ENCODE measurements around the gene DSN1. TPM values are rescaled to one million over a fixed set of nuclear protein-coding genes. Genes with fewer than 3 reads are reported as not detected.

DSN1 gene
- total and polyA plus RNA-seq, 9 of the 15 experiments (the other 6 are each of a cell fraction or from before 2014, with no cell fraction given): 23.3 to 45.3 (median 31.1) TPM

DNA sequence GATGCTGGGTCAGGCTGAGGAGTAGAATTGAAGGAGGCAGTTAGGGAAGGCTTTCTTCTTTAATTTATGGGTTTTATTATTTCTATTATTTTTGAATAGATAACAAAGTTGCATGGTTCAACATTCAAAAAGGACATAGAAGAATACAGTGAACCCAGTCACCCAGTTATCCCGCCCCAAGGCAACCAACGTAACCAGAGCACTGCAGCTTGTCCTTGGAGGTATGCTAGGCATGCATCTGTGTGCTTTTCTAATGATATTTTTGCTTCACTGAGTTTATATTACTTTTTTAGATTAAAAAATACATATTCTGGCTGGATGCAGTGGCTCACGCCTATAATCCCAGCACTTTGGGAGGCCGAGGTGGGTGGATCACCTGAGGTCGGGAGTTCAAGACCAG lies 47.4 kb upstream of the DSN1 start:
- no peak for ATAC-seq
- in situ Hi-C loops (cut with MboI) (no loop called here), intact Hi-C loops (cut with micrococcal nuclease) (no loop called here)
- TF ChIP-seq, protein P1, sequence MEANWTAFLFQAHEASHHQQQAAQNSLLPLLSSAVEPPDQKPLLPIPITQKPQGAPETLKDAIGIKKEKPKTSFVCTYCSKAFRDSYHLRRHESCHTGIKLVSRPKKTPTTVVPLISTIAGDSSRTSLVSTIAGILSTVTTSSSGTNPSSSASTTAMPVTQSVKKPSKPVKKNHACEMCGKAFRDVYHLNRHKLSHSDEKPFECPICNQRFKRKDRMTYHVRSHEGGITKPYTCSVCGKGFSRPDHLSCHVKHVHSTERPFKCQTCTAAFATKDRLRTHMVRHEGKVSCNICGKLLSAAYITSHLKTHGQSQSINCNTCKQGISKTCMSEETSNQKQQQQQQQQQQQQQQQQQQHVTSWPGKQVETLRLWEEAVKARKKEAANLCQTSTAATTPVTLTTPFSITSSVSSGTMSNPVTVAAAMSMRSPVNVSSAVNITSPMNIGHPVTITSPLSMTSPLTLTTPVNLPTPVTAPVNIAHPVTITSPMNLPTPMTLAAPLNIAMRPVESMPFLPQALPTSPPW (CRISPR knock-in tag; IDR thresholded peaks at IDR 0.05): no peak
- no peak for TF ChIP-seq XRCC5 (IDR thresholded peaks at IDR 0.05; ENCODE audit: low read depth, low read length)
- TF ChIP-seq NR4A1 (CRISPR knock-in tag; IDR thresholded peaks at IDR 0.05): no peak
- TF ChIP-seq NR4A1 (tag; IDR thresholded peaks at IDR 0.05): no peak
- no peak for TF ChIP-seq BRF1 (IDR thresholded peaks at IDR 0.05; ENCODE audit: borderline replicate concordance, extremely low read depth, insufficient read length)
- TF ChIP-seq XRCC3 (IDR thresholded peaks at IDR 0.05): no peak
- no peak for TF ChIP-seq SOX6 (IDR thresholded peaks at IDR 0.05)
- TF ChIP-seq CEBPB (tag; IDR thresholded peaks at IDR 0.05): no peak
- TF ChIP-seq NCOA4 (IDR thresholded peaks at IDR 0.05; ENCODE audit: partially characterized antibody): no peak
- no peak for TF ChIP-seq PATZ1 (CRISPR knock-in tag; IDR thresholded peaks at IDR 0.05; ENCODE audit: borderline replicate concordance)
- TF ChIP-seq, protein P2, sequence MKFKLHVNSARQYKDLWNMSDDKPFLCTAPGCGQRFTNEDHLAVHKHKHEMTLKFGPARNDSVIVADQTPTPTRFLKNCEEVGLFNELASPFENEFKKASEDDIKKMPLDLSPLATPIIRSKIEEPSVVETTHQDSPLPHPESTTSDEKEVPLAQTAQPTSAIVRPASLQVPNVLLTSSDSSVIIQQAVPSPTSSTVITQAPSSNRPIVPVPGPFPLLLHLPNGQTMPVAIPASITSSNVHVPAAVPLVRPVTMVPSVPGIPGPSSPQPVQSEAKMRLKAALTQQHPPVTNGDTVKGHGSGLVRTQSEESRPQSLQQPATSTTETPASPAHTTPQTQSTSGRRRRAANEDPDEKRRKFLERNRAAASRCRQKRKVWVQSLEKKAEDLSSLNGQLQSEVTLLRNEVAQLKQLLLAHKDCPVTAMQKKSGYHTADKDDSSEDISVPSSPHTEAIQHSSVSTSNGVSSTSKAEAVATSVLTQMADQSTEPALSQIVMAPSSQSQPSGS (CRISPR knock-in tag; IDR thresholded peaks at IDR 0.05): no peak
- TF ChIP-seq, protein P3, sequence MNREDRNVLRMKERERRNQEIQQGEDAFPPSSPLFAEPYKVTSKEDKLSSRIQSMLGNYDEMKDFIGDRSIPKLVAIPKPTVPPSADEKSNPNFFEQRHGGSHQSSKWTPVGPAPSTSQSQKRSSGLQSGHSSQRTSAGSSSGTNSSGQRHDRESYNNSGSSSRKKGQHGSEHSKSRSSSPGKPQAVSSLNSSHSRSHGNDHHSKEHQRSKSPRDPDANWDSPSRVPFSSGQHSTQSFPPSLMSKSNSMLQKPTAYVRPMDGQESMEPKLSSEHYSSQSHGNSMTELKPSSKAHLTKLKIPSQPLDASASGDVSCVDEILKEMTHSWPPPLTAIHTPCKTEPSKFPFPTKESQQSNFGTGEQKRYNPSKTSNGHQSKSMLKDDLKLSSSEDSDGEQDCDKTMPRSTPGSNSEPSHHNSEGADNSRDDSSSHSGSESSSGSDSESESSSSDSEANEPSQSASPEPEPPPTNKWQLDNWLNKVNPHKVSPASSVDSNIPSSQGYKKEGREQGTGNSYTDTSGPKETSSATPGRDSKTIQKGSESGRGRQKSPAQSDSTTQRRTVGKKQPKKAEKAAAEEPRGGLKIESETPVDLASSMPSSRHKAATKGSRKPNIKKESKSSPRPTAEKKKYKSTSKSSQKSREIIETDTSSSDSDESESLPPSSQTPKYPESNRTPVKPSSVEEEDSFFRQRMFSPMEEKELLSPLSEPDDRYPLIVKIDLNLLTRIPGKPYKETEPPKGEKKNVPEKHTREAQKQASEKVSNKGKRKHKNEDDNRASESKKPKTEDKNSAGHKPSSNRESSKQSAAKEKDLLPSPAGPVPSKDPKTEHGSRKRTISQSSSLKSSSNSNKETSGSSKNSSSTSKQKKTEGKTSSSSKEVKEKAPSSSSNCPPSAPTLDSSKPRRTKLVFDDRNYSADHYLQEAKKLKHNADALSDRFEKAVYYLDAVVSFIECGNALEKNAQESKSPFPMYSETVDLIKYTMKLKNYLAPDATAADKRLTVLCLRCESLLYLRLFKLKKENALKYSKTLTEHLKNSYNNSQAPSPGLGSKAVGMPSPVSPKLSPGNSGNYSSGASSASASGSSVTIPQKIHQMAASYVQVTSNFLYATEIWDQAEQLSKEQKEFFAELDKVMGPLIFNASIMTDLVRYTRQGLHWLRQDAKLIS (CRISPR knock-in tag; IDR thresholded peaks at IDR 0.05): no peak
- WGBS (ENCODE audit: insufficient coverage, low coverage, missing lambda C conversion rate): 100% methylated on average over 3 of the region's 5 CpGs
- Histone ChIP-seq H3K9me3 (replicated peaks; ENCODE audit: control insufficient read depth, insufficient read depth, low read depth, low read length) (no peaks in the 10 kb centered on the region), H3K9me1 (ENCODE audit: control insufficient read depth, insufficient read depth, low read length) (no peaks in the 10 kb centered on the region), H3K27me3 (ENCODE audit: control insufficient read depth in 2 of 2, insufficient read depth in 2 of 2, low read length in 2 of 2) (no peaks in the 10 kb centered on the region), H3K4me2 (ENCODE audit: insufficient read depth, low read length) (no peak overlapping the region), H3K27ac (ENCODE audit: extremely low read depth, low read depth, low read length) (no peak overlapping the region), H3K79me2 (ENCODE audit: control insufficient read depth, insufficient read depth, low read length) (no peaks in the 10 kb centered on the region), H3K9ac (ENCODE audit: insufficient read depth in 1 of 2, low read depth in 2 of 2, low read length in 2 of 2) (no peak overlapping the region), H4K20me1 (replicated peaks; ENCODE audit: control insufficient read depth, insufficient read depth, low read length) (no peaks in the 10 kb centered on the region), H2AFZ (ENCODE audit: low read depth, low read length) (no peak overlapping the region), H3K36me3 (ENCODE audit: control insufficient read depth, insufficient read depth, low read length) (peaks cover 67% of the 10 kb centered on the region; the same call in 2 of the 3 replicates), H3K4me3 (no peak overlapping the region), H3K4me1 (replicated peaks in 1 of 2; ENCODE audit: control insufficient read depth in 2 of 2, insufficient read depth in 2 of 2, low read length in 2 of 2) (peaks cover 8 to 15% of the 10 kb centered on the region in 2 experiments; a peak in 4 of 5 replicates)
- DNase-seq (ENCODE audit: extremely low read depth in 1 of 4, low spot score in 3 of 4): no peak
- FAIRE-seq: no peak
- BruUV-seq (replicated peaks): no TSS peak
- CTCF ChIA-PET (ENCODE audit: low intra/inter-chr PET ratio): no interaction called here
- POLR2A ChIA-PET: no interaction called here

All from K562 (cell line).